ENCODE data around the gene C6orf47.

Gene C6orf47

GRCh38 chr6:31614075-31614619 is 46.4 kb downstream of the C6orf47 start:
- DNase-seq (ENCODE audit: low read depth, low spot score) = no peak
- TF ChIP-seq CTCF (IDR thresholded peaks at IDR 0.05; ENCODE audit: insufficient read depth, low read length, missing control alignments) = no peak
- ChIA-PET POLR2A (no interaction called here), CTCF (interaction anchor here (12.1 kb wide), 1 partner anchor 17 kb away, joined by 148 read pairs; no protein-coding TSS in a partner anchor)
- no peak overlapping the region for H3K4me3 ChIP-seq (ENCODE audit: low read depth, low read length)

- DNase-seq (ENCODE audit: low read depth, low spot score) = no peak
- CTCF ChIA-PET = interaction anchor here (0.8 to 12.1 kb wide), 5 partner anchors 9 to 66 kb away, joined by 3 to 148 read pairs (median 5); partner anchors contain the start of gene ATP6V1G2
- no peak overlapping the region for H3K4me3 ChIP-seq (ENCODE audit: low read depth, low read length)
- no peak for TF ChIP-seq CTCF (IDR thresholded peaks at IDR 0.05; ENCODE audit: insufficient read depth, low read length, missing control alignments)
- POLR2A ChIA-PET = interaction anchor here (0.5 kb wide), 1 partner anchor 83 kb away, joined by 3 read pairs; no protein-coding TSS in a partner anchor
Measured at GRCh38 chr6:31610968-31611367, 49.6 kb downstream of the C6orf47 start.

GRCh38 chr6:31609519-31610406 is 50.8 kb downstream of the C6orf47 start:
- H3K4me3 ChIP-seq (ENCODE audit: low read depth, low read length) = no peak overlapping the region
- DNase-seq (ENCODE audit: low read depth, low spot score) = no peak
- TF ChIP-seq CTCF (IDR thresholded peaks at IDR 0.05; ENCODE audit: insufficient read depth, low read length, missing control alignments) = no peak
- CTCF ChIA-PET = interaction anchor here (0.8 to 12.1 kb wide), 8 partner anchors 8 to 74 kb away, joined by 3 to 148 read pairs (median 4); partner anchors contain the start of gene ATP6V1G2
- POLR2A ChIA-PET = no interaction called here

Data from AG04449 (cell line).